ENCODE data around the gene LBX2. TPM values are rescaled to one million over a fixed set of nuclear protein-coding genes. Genes with fewer than 3 reads are reported as not detected.

Gene LBX2
- polyA plus RNA-seq, 1 donor (not counting 4 experiments of a cell fraction or from before 2014, with no cell fraction given), result 0.09 TPM

DNA sequence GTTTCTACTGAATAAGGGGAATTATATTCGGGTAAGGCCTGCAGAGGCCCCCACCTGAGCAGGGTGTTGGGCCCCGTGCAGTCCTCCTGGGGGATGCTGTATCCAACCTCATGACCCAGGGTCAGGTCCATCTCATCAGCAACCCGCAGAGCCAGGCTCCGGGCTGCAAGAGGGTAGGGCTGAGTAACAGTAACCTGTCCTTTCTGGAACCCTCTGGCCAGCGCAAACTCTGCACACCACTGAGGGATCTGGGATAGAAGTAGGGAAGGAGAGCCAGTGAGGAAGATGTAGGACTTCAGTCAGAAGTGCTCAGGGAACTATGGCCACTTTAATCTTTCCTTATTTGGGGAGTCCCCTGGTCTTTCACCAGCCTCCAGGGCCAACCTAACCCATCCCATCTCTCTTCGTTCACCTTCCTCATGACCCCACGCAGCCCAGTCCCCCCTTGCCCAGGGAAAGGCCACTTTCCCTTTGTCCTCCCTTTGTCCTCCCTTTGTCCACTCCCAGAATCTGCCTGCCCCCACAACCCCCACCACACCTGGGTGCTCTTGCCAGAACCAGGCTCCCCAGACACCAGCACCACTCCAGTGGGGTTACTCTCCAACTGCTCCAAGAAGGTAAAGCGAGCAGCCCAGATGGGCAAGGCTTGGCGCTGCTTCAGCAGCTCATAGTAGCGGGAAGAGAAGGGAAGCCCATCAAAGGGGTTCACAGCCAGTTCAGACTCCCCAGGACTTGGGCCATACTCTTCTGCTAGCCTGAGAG, 25.7 kb upstream of the LBX2 start:
- H3K4me2 ChIP-seq (ENCODE audit: control insufficient read depth, extremely low read depth, insufficient read depth, low read depth, low read length), result peak overlapping the region; percentile 56
- no peak for TF ChIP-seq EZH2 (IDR thresholded peaks at IDR 0.05; ENCODE audit: low read length)
- TF ChIP-seq, protein P1, sequence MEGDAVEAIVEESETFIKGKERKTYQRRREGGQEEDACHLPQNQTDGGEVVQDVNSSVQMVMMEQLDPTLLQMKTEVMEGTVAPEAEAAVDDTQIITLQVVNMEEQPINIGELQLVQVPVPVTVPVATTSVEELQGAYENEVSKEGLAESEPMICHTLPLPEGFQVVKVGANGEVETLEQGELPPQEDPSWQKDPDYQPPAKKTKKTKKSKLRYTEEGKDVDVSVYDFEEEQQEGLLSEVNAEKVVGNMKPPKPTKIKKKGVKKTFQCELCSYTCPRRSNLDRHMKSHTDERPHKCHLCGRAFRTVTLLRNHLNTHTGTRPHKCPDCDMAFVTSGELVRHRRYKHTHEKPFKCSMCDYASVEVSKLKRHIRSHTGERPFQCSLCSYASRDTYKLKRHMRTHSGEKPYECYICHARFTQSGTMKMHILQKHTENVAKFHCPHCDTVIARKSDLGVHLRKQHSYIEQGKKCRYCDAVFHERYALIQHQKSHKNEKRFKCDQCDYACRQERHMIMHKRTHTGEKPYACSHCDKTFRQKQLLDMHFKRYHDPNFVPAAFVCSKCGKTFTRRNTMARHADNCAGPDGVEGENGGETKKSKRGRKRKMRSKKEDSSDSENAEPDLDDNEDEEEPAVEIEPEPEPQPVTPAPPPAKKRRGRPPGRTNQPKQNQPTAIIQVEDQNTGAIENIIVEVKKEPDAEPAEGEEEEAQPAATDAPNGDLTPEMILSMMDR (optimal IDR thresholded peaks at IDR 0.05 in 1 of 3, IDR thresholded peaks at IDR 0.05 in 1 of 3, conservative IDR thresholded peaks at IDR 0.05 in 1 of 3; ENCODE audit: extremely low read depth in 1 of 3, insufficient read depth in 2 of 3, low read length in 3 of 3), result no peak
- FAIRE-seq (no peak), DNase-seq (ENCODE audit: low read depth, low spot score) (no peak)
- peak overlapping the region; percentile 78 for H3K27ac ChIP-seq (ENCODE audit: control insufficient read depth, insufficient read depth, low read length)
- H3K9ac ChIP-seq (ENCODE audit: control insufficient read depth, extremely low read depth, insufficient read depth, low read length), result peak overlapping the region; percentile 62
- H3K9me1 ChIP-seq (ENCODE audit: control insufficient read depth, extremely low read depth, insufficient read depth, low read length), result no peaks in the 10 kb centered on the region
- H3K4me3 ChIP-seq (ENCODE audit: control insufficient read depth in 2 of 3, extremely low read depth in 1 of 3, insufficient read depth in 2 of 3, low read depth in 1 of 3, low read length in 3 of 3), result peak overlapping the region in 1 of 3 experiments; percentile 11
- no peaks in the 10 kb centered on the region for H3K27me3 ChIP-seq (ENCODE audit: control insufficient read depth, extremely low read depth, insufficient read depth, low read length)
- H4K20me1 ChIP-seq (ENCODE audit: control insufficient read depth, extremely low read depth, insufficient read depth, low read length), result no peaks in the 10 kb centered on the region
- no peak overlapping the region for H2AFZ ChIP-seq (ENCODE audit: control insufficient read depth, low read length)
- peaks cover 12 to 30% of the 10 kb centered on the region in 2 experiments for H3K36me3 ChIP-seq (ENCODE audit: control insufficient read depth in 2 of 2, extremely low read depth in 1 of 2, insufficient read depth in 2 of 2, low read length in 2 of 2)
- H3K79me2 ChIP-seq (ENCODE audit: control insufficient read depth, insufficient read depth, low read length), result peaks cover 31% of the 10 kb centered on the region
- H3K4me1 ChIP-seq (ENCODE audit: control insufficient read depth, extremely low read depth, insufficient read depth, low read length), result peaks cover 28% of the 10 kb centered on the region
- dilution Hi-C loops (cut with MboI; ENCODE audit: extremely low pct_ligation_motif_present, low sequenced_read_pairs), result no loop called here
- no peaks in the 10 kb centered on the region for H3K9me3 ChIP-seq (ENCODE audit: control insufficient read depth, low read depth, low read length)

DNA sequence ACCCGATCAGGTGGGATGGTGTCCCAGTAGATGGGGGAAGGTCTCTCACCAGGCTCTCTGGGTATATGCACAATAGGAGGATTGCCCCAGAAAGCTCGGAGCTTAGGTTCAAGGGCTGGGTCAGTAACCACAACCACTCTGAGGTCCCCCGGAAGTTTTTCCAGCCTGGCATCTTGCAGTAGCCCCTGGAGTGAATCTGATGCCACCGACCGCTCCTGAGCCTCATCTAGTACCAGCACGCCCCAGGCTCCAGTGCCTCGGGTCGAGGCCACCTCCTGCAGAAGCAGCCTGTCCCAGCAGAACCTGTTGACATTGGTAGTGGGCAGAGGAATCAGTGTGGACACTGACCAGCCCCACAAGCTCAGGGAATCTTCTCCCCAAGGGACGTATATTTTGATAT, 24.6 kb upstream of the LBX2 start:
- FAIRE-seq (no peak), DNase-seq (ENCODE audit: low read depth, low spot score) (no peak)
- Histone ChIP-seq H3K36me3 (ENCODE audit: control insufficient read depth in 2 of 2, extremely low read depth in 1 of 2, insufficient read depth in 2 of 2, low read length in 2 of 2) (peaks cover 12 to 30% of the 10 kb centered on the region in 2 experiments), H3K4me3 (ENCODE audit: control insufficient read depth in 2 of 3, extremely low read depth in 1 of 3, insufficient read depth in 2 of 3, low read depth in 1 of 3, low read length in 3 of 3) (no peak overlapping the region), H3K9me1 (ENCODE audit: control insufficient read depth, extremely low read depth, insufficient read depth, low read length) (no peaks in the 10 kb centered on the region), H2AFZ (ENCODE audit: control insufficient read depth, low read length) (no peak overlapping the region), H3K4me2 (ENCODE audit: control insufficient read depth, extremely low read depth, insufficient read depth, low read depth, low read length) (no peak overlapping the region), H3K9ac (ENCODE audit: control insufficient read depth, extremely low read depth, insufficient read depth, low read length) (no peak overlapping the region), H3K4me1 (ENCODE audit: control insufficient read depth, extremely low read depth, insufficient read depth, low read length) (peaks cover 28% of the 10 kb centered on the region), H3K9me3 (ENCODE audit: control insufficient read depth, low read depth, low read length) (no peaks in the 10 kb centered on the region), H3K27me3 (ENCODE audit: control insufficient read depth, extremely low read depth, insufficient read depth, low read length) (peaks cover 6% of the 10 kb centered on the region), H3K27ac (ENCODE audit: control insufficient read depth, insufficient read depth, low read length) (no peak overlapping the region), H4K20me1 (ENCODE audit: control insufficient read depth, extremely low read depth, insufficient read depth, low read length) (no peaks in the 10 kb centered on the region), H3K79me2 (ENCODE audit: control insufficient read depth, insufficient read depth, low read length) (peaks cover 23% of the 10 kb centered on the region)
- dilution Hi-C loops (cut with MboI; ENCODE audit: extremely low pct_ligation_motif_present, low sequenced_read_pairs), result no loop called here
- no peak for TF ChIP-seq EZH2 (IDR thresholded peaks at IDR 0.05; ENCODE audit: low read length)
- TF ChIP-seq, protein P1 (optimal IDR thresholded peaks at IDR 0.05 in 1 of 3, IDR thresholded peaks at IDR 0.05 in 1 of 3, conservative IDR thresholded peaks at IDR 0.05 in 1 of 3; ENCODE audit: extremely low read depth in 1 of 3, insufficient read depth in 2 of 3, low read length in 3 of 3), result no peak

Data from keratinocyte (primary cell).